Neural progenitor cell (in vitro differentiated cells): ENCODE measurements around the gene EAF1. TPM values are rescaled to one million over a fixed set of nuclear protein-coding genes. Genes with fewer than 3 reads are reported as not detected.

ENCODE experiments used
- DNase-seq: peaks from one replicate; pipeline ENCODE4 v3.0.0-alpha.2; 2016; ENCODE audit warnings: low spot score
- H2AFZ ChIP-seq: fragments of 200-600 bp; sonication (generic); replicated peaks from 2 replicates; pipeline ENCODE4 v1.6.1; 2016; ENCODE audit warnings: antibody characterized with exemption
- H3F3A ChIP-seq: fragments of 200-600 bp; sonication (generic); 2 replicates; pipeline ENCODE4 v1.6.1; 2016; ENCODE audit warnings: antibody characterized with exemption, low read depth
- H3K27ac ChIP-seq: fragments of 200-600 bp; sonication (generic); 2 replicates; pipeline ENCODE4 v1.5.1; 2016; ENCODE audit warnings: mild to moderate bottlenecking
- H3K27me3 ChIP-seq: fragments of 200-600 bp; sonication (generic); 2 replicates; pipeline ENCODE4 v1.6.1; 2016; ENCODE audit warnings: mild to moderate bottlenecking, moderate library complexity
- H3K36me3 ChIP-seq: fragments of 200-600 bp; sonication (generic); 2 replicates; pipeline ENCODE4 v1.5.1; 2016
- H3K4me1 ChIP-seq: fragments of 200-600 bp; sonication (generic); 2 replicates; pipeline ENCODE4 v1.6.1; 2016; ENCODE audit warnings: mixed run types
- H3K4me2 ChIP-seq: fragments of 200-600 bp; sonication (generic); 2 replicates; pipeline ENCODE4 v1.6.1; 2016
- H3K4me3 ChIP-seq: fragments of 200-600 bp; sonication (generic); 2 replicates; pipeline ENCODE4 v1.5.1; 2016
- H3K79me2 ChIP-seq: fragments of 200-600 bp; sonication (generic); 2 replicates; pipeline ENCODE4 v1.6.1; 2016; ENCODE audit warnings: low read depth
- H3K9ac ChIP-seq: fragments of 200-600 bp; sonication (generic); 2 replicates; pipeline ENCODE4 v1.6.1; 2016
- H3K9me3 ChIP-seq: fragments of 200-600 bp; sonication (generic); 2 replicates; pipeline ENCODE4 v1.5.1; 2016; ENCODE audit warnings: low read depth
- H4K20me1 ChIP-seq: fragments of 200-600 bp; sonication (generic); 2 replicates; pipeline ENCODE4 v1.6.1; 2016; ENCODE audit warnings: low read depth
- H3K27ac Mint-ChIP-seq: 3 replicates; pipeline ENCODE4 v1.8.0; 2021; ENCODE audit warnings: mixed read lengths
- H3K27me3 Mint-ChIP-seq: 2 replicates; pipeline ENCODE4 v1.8.0; 2022; ENCODE audit warnings: low read depth, mild to moderate bottlenecking, inconsistent platforms, moderate library complexity, mixed read lengths; ENCODE audit not compliant: insufficient read depth
- H3K36me3 Mint-ChIP-seq: 3 replicates; pipeline ENCODE4 v1.8.0; 2021; ENCODE audit warnings: mixed read lengths
- H3K4me1 Mint-ChIP-seq: 3 replicates; pipeline ENCODE4 v1.8.0; 2021; ENCODE audit warnings: mixed read lengths
- H3K4me3 Mint-ChIP-seq: 3 replicates; pipeline ENCODE4 v1.8.0; 2021; ENCODE audit warnings: mild to moderate bottlenecking, moderate library complexity, mixed read lengths
- H3K9me3 Mint-ChIP-seq: 3 replicates; pipeline ENCODE4 v1.8.0; 2020; ENCODE audit warnings: mixed read lengths
- EZH2 ChIP-seq: fragments of 200-600 bp; sonication (generic); IDR thresholded peaks from 2 replicates; pipeline ENCODE4 v1.6.1; 2017; ENCODE audit warnings: antibody characterized with exemption, mild to moderate bottlenecking, moderate library complexity
- EZH2phosphoT487 ChIP-seq: fragments of 200-600 bp; sonication (generic); IDR thresholded peaks from 2 replicates; pipeline ENCODE4 v1.6.1; 2017; ENCODE audit warnings: antibody characterized with exemption
- total RNA-seq: library from RNA; depleted of rRNA; stranded (reverse); fragments of >200 nt; gene quantifications from 2 replicates; pipeline ENCODE4 v1.2.3, GENCODE V29; 2015; ENCODE audit warnings: low replicate concordance
- TF ChIP-seq, protein P1 (sequence below): fragments of 200-600 bp; sonication (generic); IDR thresholded peaks from 2 replicates; pipeline ENCODE4 v1.5.1; 2017; ENCODE audit warnings: antibody characterized with exemption, mild to moderate bottlenecking

Gene EAF1
- total RNA-seq, 1 donor from 2014 or later = 34.2 TPM

DNA sequence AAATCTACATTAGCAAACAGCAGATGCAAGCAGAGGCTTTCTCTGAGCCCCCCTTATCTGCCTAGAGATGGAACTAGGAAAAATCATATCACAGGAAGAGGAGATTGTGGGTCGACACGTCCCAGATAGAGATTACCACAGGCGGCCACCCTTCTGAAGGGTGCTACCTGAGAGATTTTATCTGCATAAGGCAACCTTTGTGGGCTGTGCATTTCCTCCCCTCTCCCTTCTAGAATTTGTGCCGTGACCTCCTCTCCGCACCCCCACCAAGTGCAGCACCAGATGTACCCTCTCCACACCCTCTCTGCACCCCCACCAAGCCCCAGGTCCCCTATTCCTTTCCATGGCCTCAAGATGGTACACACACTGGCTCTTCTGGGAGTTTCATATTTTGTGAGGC is 27.4 kb upstream of the EAF1 start:
- TF ChIP-seq, protein P1, sequence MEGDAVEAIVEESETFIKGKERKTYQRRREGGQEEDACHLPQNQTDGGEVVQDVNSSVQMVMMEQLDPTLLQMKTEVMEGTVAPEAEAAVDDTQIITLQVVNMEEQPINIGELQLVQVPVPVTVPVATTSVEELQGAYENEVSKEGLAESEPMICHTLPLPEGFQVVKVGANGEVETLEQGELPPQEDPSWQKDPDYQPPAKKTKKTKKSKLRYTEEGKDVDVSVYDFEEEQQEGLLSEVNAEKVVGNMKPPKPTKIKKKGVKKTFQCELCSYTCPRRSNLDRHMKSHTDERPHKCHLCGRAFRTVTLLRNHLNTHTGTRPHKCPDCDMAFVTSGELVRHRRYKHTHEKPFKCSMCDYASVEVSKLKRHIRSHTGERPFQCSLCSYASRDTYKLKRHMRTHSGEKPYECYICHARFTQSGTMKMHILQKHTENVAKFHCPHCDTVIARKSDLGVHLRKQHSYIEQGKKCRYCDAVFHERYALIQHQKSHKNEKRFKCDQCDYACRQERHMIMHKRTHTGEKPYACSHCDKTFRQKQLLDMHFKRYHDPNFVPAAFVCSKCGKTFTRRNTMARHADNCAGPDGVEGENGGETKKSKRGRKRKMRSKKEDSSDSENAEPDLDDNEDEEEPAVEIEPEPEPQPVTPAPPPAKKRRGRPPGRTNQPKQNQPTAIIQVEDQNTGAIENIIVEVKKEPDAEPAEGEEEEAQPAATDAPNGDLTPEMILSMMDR = no peak
- TF ChIP-seq EZH2phosphoT487 = no peak
- no peak for TF ChIP-seq EZH2
- H3K27me3 Mint-ChIP-seq = no peaks in the 10 kb centered on the region
- H3K27ac Mint-ChIP-seq = no peak overlapping the region

DNA sequence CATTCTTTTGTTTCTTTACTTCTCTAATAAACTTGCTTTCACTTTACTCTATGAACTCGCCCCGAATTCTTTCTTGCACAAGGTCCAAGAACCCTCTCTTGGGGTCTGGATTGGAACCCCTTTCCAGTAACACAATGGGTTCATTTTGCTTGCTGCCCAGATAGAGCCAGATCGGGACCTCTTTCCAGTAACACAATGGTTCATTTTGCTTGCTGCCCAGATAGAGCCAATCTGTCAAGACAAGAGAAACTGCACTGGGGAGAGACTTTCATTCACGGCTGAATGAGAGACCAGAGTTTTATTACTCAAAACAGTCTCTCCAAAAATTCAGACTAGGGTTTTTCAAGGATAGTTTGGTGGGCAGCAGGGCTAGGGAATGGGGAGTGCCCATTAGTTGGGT is 25.5 kb upstream of the EAF1 start:
- no peaks in the 10 kb centered on the region for H3K9me3 ChIP-seq
- no peaks in the 10 kb centered on the region for H3K4me1 ChIP-seq
- no peak overlapping the region for H3K27ac ChIP-seq
- no peaks in the 10 kb centered on the region for H4K20me1 ChIP-seq
- no peak overlapping the region for H3K4me2 ChIP-seq
- Mint-ChIP-seq H3K27me3 (no peaks in the 10 kb centered on the region), H3K4me1 (no peaks in the 10 kb centered on the region), H3K27ac (no peak overlapping the region), H3K4me3 (no peak overlapping the region), H3K9me3 (peaks cover 7% of the 10 kb centered on the region), H3K36me3 (peaks cover 7% of the 10 kb centered on the region)
- H3K9ac ChIP-seq = no peak overlapping the region
- H3F3A ChIP-seq = no peaks in the 10 kb centered on the region
- TF ChIP-seq EZH2 (no peak), EZH2phosphoT487 (no peak)
- TF ChIP-seq, protein P1 = no peak
- H2AFZ ChIP-seq = no peak overlapping the region
- H3K27me3 ChIP-seq = no peaks in the 10 kb centered on the region
- no peak overlapping the region for H3K4me3 ChIP-seq
- no peaks in the 10 kb centered on the region for H3K79me2 ChIP-seq
- no peaks in the 10 kb centered on the region for H3K36me3 ChIP-seq
- no peak for DNase-seq

More for the DNA sequence above, 27.4 kb upstream of the EAF1 start:
- no peak overlapping the region for H3K9ac ChIP-seq
- H3K4me3 Mint-ChIP-seq = no peak overlapping the region
- H3K4me1 Mint-ChIP-seq = no peaks in the 10 kb centered on the region
- H3K9me3 Mint-ChIP-seq = peaks cover 18% of the 10 kb centered on the region
- H3K4me1 ChIP-seq = no peaks in the 10 kb centered on the region
- H3K79me2 ChIP-seq = no peaks in the 10 kb centered on the region
- H3F3A ChIP-seq = no peaks in the 10 kb centered on the region
- no peak overlapping the region for H3K27ac ChIP-seq
- no peak for DNase-seq
- no peak overlapping the region for H3K4me2 ChIP-seq
- H3K4me3 ChIP-seq = no peak overlapping the region
- H3K36me3 ChIP-seq = no peaks in the 10 kb centered on the region
- no peaks in the 10 kb centered on the region for H3K9me3 ChIP-seq
- peaks cover 14% of the 10 kb centered on the region for H3K36me3 Mint-ChIP-seq
- no peaks in the 10 kb centered on the region for H3K27me3 ChIP-seq
- H2AFZ ChIP-seq = no peak overlapping the region
- no peaks in the 10 kb centered on the region for H4K20me1 ChIP-seq

DNA sequence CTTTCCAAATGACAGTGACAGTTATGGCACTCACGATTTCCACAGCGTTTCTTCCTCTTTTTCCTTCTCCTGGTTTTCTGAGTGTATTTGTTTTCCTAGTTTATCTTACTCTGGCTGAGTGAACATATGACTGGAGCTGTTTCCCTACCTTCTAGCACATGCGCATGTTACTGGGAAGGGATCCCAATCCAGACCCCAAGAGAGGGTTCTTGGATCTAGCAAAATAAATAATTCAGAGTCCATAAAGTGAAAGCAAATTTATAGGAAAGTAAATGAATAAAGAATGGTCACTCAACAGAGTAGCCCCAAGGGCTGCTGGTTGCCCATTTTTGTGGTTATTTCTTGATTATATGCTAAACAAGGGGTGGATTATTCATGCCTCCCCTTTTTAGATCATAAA is 23.9 kb upstream of the EAF1 start:
- no peak overlapping the region for H3K4me3 Mint-ChIP-seq
- no peak overlapping the region for H3K4me3 ChIP-seq
- H2AFZ ChIP-seq = no peak overlapping the region
- no peak overlapping the region for H3K9ac ChIP-seq
- no peaks in the 10 kb centered on the region for H3K9me3 Mint-ChIP-seq
- peaks cover 3% of the 10 kb centered on the region for H3K36me3 Mint-ChIP-seq
- H3K79me2 ChIP-seq = no peaks in the 10 kb centered on the region
- TF ChIP-seq, protein P1 = no peak
- TF ChIP-seq EZH2phosphoT487 = no peak
- TF ChIP-seq EZH2 = no peak
- H3K27ac ChIP-seq = no peak overlapping the region
- no peaks in the 10 kb centered on the region for H3K27me3 ChIP-seq
- no peaks in the 10 kb centered on the region for H4K20me1 ChIP-seq
- H3K4me1 ChIP-seq = no peaks in the 10 kb centered on the region
- H3K27ac Mint-ChIP-seq = no peak overlapping the region
- no peaks in the 10 kb centered on the region for H3K36me3 ChIP-seq
- no peak overlapping the region for H3K4me2 ChIP-seq
- no peaks in the 10 kb centered on the region for H3F3A ChIP-seq
- H3K4me1 Mint-ChIP-seq = no peaks in the 10 kb centered on the region
- no peaks in the 10 kb centered on the region for H3K27me3 Mint-ChIP-seq
- DNase-seq = no peak
- no peaks in the 10 kb centered on the region for H3K9me3 ChIP-seq

DNA sequence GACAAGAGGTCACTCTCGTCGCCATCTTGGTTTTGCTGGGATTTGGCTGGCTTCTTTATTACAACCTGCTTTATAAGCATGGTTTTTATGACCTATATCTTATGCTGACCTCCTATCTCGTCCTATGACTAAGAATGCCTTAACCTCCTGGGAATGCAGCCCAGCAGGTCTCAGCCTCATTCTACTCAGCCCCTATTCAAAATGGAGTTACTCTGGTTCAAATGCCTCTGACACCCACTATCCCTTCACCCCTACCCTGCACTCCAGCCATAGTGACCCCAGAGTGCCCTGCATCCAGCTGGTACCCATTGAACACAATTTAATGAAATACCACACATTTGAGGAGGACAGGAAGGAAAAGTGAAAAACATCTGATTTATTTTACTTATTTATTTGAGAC is 23.4 kb upstream of the EAF1 start:
- no peak overlapping the region for H3K27ac ChIP-seq
- no peak overlapping the region for H2AFZ ChIP-seq
- H3K36me3 Mint-ChIP-seq = peaks cover 3% of the 10 kb centered on the region
- no peaks in the 10 kb centered on the region for H3K27me3 ChIP-seq
- no peaks in the 10 kb centered on the region for H3K36me3 ChIP-seq
- no peak overlapping the region for H3K4me2 ChIP-seq
- H3K4me1 ChIP-seq = no peaks in the 10 kb centered on the region
- no peaks in the 10 kb centered on the region for H3F3A ChIP-seq
- no peak overlapping the region for H3K4me3 Mint-ChIP-seq
- H3K27ac Mint-ChIP-seq = no peak overlapping the region
- no peak overlapping the region for H3K9ac ChIP-seq
- H3K4me1 Mint-ChIP-seq = no peaks in the 10 kb centered on the region
- no peak for DNase-seq
- no peaks in the 10 kb centered on the region for H4K20me1 ChIP-seq
- H3K79me2 ChIP-seq = no peaks in the 10 kb centered on the region
- no peak for TF ChIP-seq EZH2phosphoT487
- no peak for TF ChIP-seq EZH2
- TF ChIP-seq, protein P1 = no peak
- H3K9me3 ChIP-seq = no peaks in the 10 kb centered on the region
- no peak overlapping the region for H3K4me3 ChIP-seq
- no peaks in the 10 kb centered on the region for H3K9me3 Mint-ChIP-seq
- no peaks in the 10 kb centered on the region for H3K27me3 Mint-ChIP-seq
